ENCODE measurements around the gene PRPH.

DNA sequence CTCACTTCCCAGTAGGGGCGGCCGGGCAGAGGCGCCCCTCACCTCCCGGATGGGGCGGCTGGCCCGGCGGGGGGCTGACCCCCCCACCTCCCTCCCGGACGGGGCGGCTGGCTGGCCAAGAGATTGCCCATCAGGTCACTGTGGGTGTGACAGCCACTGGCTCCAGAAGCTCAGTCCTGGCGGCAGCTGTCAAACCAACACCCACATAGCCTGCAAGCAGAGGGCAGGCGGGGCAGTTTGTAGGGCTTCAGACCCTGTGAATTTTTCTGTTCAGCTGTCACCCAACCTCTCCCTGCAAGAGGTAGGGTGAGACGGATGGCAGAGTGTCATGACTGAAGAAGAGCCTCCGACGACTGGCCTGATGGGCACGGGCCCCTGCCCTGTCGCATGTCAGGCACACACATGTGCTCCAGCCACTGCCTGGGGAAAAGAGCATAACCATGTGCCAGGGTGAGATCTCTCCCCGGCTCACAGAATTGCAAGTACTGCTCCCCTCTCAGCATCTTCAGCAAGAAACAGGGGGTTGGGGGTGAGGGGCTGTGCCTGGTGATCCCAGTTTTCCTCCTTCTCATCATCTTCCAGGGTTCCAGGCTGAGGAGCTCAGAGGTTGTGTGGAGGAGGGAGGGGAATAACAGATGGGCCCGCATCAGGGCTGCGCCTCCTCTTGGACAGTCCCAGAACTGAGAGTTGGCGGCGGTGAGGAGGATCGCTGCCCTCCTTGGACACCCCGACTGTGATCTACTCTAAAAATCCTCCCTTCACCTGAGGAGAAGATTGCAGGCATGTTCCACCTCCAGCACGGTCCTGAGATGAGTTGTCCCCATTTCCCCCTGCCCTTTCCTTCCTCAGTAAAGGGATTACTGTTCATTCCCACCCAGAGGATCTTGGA, 11.2 kb upstream of the PRPH start:
- TF ChIP-seq, protein P1, sequence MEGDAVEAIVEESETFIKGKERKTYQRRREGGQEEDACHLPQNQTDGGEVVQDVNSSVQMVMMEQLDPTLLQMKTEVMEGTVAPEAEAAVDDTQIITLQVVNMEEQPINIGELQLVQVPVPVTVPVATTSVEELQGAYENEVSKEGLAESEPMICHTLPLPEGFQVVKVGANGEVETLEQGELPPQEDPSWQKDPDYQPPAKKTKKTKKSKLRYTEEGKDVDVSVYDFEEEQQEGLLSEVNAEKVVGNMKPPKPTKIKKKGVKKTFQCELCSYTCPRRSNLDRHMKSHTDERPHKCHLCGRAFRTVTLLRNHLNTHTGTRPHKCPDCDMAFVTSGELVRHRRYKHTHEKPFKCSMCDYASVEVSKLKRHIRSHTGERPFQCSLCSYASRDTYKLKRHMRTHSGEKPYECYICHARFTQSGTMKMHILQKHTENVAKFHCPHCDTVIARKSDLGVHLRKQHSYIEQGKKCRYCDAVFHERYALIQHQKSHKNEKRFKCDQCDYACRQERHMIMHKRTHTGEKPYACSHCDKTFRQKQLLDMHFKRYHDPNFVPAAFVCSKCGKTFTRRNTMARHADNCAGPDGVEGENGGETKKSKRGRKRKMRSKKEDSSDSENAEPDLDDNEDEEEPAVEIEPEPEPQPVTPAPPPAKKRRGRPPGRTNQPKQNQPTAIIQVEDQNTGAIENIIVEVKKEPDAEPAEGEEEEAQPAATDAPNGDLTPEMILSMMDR (IDR thresholded peaks at IDR 0.05; ENCODE audit: borderline replicate concordance, extremely low read depth, low read length, poor library complexity, severe bottlenecking): peak; percentile 24
- TF ChIP-seq EZH2 (IDR thresholded peaks at IDR 0.05; ENCODE audit: borderline replicate concordance, low read depth, low read length, severe bottlenecking): no peak

All from DND-41 (cell line).